Lower lobe of right lung (tissue), 2 donors: ENCODE data around the gene GRIFIN. TPM values are rescaled to one million over a fixed set of nuclear protein-coding genes. Genes with fewer than 3 reads are reported as not detected.
A peak's percentile ranks its signal among the peaks of the same experiment; 100 is the strongest.

Source experiments
- ATAC-seq, 2 donors: fragments of 200-7000 bp; cut with Tn5 transposase; one replicate each; pipeline ENCODE4 v1.9.1; 2020 to 2022; ENCODE audit warnings: mild to moderate bottlenecking in 2 of 2, moderate library complexity in 2 of 2
- DNase-seq: peaks from one replicate; pipeline ENCODE4 v3.0.0-alpha.2; 2020
- H3K27ac ChIP-seq: fragments of 200-600 bp; one replicate; pipeline ENCODE4 v1.8.0; 2022
- H3K27me3 ChIP-seq: fragments of 200-600 bp; one replicate; pipeline ENCODE4 v1.8.0; 2022; ENCODE audit warnings: low read depth
- H3K36me3 ChIP-seq: fragments of 200-600 bp; one replicate; pipeline ENCODE4 v1.8.0; 2022; ENCODE audit warnings: mild to moderate bottlenecking
- H3K4me1 ChIP-seq: fragments of 200-600 bp; one replicate; pipeline ENCODE4 v1.8.0; 2022
- H3K4me3 ChIP-seq: fragments of 200-600 bp; one replicate; pipeline ENCODE4 v1.8.0; 2022; ENCODE audit warnings: mild to moderate bottlenecking
- H3K9me3 ChIP-seq: fragments of 200-600 bp; one replicate; pipeline ENCODE4 v1.8.0; 2022
- intact Hi-C: fragments of 100-400 bp; cut with DNase I; formaldehyde crosslinking; loops from one replicate; pipeline ENCODE4 v1.11.0; 2022
- total RNA-seq: library from RNA; stranded (reverse); fragmentation: NEBNext Ultra II Directional; extraction: Animal tissue kit (Norgen Biotek cat#: 25700); gene quantifications from one replicate; pipeline ENCODE4 v1.2.1, GENCODE V29; 2021
- TF ChIP-seq, protein P1 (sequence below): fragments of 200-600 bp; IDR thresholded peaks from one replicate; pipeline ENCODE4 v1.8.0; 2022; ENCODE audit warnings: antibody characterized with exemption, mild to moderate bottlenecking
- donor health status: DM: no; HTN: yes; CAD: no; lungs with severe emphysema.

The GRIFIN gene
- total RNA-seq, 1 donor from 2014 or later = not detected

DNA sequence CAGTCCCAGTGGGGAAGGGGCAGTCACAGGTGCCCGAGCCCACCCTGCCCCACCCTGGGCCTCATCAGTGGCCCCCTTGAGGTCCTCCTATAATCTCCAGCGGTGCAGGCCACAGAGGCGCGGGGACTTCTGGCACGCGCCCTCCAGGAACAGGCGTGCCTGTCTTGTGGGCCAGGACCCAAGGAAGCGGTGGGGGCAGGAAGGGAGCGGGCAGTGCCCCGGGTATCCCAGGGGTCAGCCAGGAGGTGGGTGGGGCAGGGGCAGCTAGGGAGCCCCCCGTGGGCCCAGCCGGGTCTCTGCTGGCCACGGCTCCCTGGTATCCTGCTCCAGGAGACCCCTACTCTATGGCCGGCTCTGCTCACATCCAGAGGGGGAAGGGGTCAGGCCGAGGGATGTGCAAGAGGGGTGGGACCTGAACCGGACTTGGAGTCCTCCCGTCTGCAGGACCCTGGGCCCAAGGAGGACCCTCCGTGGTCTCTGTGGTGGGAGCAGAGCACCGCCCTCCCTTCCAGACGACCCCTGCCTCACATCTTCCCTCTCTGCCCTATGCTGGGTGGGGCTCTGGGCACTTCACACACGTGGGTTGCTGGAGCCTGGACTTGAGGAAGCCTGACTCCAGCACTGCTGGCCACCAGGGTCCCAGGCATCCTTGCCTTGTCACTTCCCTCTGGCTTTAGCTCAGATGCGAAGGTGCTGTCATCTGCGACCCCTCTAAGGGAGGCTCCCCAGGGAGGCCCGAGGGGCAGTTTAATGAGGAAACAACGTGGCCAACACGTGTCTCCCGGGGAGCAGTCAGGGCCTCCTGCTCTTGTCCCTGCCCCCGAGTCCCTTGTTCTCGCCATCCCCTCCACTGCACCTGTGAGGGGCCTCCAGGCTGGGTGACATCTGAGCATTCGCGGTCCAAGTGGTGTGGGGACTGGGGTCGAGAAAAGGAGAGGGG is 18.3 kb upstream of the GRIFIN start:
- no peaks in the 10 kb centered on the region for H3K36me3 ChIP-seq

DNA sequence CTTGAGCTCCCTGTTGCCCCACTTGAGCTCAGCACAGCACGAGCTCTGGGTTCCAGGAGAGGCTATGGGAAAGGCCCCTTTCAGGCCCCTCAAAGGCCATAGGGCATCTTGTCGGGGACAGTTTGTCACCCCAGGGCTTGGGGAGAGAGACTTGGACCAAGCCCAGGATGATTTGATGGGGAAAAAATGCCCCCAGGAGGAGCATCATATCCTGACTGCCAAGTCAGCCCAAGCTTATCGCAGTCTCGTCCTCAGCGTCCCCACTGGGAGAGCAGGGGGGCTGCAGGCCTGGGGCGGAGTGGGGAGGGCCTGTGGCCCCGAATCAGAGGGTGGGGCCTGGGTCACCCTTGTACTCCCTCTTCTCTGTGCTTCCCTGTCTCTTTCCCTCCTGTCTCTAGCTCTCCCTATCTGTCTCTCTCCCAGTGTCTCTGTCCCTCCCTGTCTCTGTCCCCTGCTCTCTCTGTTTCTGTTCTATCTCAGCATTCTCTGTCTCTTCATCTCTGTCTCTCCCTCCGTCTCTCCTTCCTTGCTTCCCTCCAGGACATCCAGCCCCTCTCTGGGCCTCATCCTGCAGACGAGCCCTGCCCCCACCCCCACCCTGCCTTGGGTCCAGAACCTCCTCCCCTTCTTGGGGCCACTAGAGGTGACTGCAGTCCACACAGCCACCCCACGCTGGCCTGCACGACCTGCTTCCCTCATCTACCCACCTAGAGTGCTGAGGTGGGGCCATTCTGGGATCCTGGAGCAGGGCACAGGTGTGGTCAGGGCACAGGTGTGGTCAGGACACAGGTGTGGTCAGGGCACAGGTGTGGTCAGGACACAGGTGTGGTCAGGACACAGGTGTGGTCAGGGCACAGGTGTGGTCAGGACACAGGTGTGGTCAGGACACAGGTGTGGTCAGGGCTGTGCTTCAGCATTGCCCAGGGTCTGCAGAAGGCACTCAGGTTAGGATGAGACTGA is 17.3 kb upstream of the GRIFIN start:
- H3K4me1 ChIP-seq = peaks cover 37% of the 10 kb centered on the region
- intact Hi-C loops = no loop called here
- no peak for ATAC-seq
- H3K27ac ChIP-seq = no peak overlapping the region
- no peaks in the 10 kb centered on the region for H3K36me3 ChIP-seq
- no peak overlapping the region for H3K4me3 ChIP-seq
- H3K9me3 ChIP-seq = no peaks in the 10 kb centered on the region
- no peak for DNase-seq
- H3K27me3 ChIP-seq = peaks cover 22% of the 10 kb centered on the region
- TF ChIP-seq, protein P1, sequence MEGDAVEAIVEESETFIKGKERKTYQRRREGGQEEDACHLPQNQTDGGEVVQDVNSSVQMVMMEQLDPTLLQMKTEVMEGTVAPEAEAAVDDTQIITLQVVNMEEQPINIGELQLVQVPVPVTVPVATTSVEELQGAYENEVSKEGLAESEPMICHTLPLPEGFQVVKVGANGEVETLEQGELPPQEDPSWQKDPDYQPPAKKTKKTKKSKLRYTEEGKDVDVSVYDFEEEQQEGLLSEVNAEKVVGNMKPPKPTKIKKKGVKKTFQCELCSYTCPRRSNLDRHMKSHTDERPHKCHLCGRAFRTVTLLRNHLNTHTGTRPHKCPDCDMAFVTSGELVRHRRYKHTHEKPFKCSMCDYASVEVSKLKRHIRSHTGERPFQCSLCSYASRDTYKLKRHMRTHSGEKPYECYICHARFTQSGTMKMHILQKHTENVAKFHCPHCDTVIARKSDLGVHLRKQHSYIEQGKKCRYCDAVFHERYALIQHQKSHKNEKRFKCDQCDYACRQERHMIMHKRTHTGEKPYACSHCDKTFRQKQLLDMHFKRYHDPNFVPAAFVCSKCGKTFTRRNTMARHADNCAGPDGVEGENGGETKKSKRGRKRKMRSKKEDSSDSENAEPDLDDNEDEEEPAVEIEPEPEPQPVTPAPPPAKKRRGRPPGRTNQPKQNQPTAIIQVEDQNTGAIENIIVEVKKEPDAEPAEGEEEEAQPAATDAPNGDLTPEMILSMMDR = no peak

More for the DNA sequence above, 18.3 kb upstream of the GRIFIN start:
- H3K4me1 ChIP-seq = peaks cover 30% of the 10 kb centered on the region
- H3K4me3 ChIP-seq = no peak overlapping the region
- no peaks in the 10 kb centered on the region for H3K9me3 ChIP-seq
- ATAC-seq (peak in 1 of 2 donors; percentile 24), DNase-seq (no peak)
- TF ChIP-seq, protein P1 = no peak
- peaks cover 30% of the 10 kb centered on the region for H3K27me3 ChIP-seq
- no peak overlapping the region for H3K27ac ChIP-seq
- intact Hi-C loops = no loop called here

DNA sequence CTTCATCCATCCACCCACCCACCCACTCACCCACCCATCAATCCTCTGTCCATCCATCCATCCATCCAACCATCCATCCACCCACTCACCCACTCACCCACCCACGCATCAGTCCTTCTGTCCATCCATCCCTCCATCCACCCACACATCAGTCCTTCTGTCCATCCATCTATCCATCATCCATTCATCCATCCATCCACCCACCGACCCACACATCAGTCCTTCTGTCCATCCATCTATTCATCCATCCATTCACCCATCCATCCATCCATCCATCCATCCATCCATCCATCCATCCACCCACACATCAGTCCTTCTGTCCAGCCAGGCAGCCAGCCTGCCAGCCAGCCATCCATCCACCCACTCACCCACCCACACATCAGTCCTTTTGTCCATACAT is 15.8 kb upstream of the GRIFIN start:
- Histone ChIP-seq H3K27ac (no peak overlapping the region), H3K4me3 (no peak overlapping the region), H3K4me1 (peaks cover 45% of the 10 kb centered on the region), H3K27me3 (peaks cover 12% of the 10 kb centered on the region), H3K36me3 (no peaks in the 10 kb centered on the region), H3K9me3 (no peaks in the 10 kb centered on the region)
- TF ChIP-seq, protein P1 = no peak
- intact Hi-C loops = no loop called here
- ATAC-seq (no peak), DNase-seq (no peak)

DNA sequence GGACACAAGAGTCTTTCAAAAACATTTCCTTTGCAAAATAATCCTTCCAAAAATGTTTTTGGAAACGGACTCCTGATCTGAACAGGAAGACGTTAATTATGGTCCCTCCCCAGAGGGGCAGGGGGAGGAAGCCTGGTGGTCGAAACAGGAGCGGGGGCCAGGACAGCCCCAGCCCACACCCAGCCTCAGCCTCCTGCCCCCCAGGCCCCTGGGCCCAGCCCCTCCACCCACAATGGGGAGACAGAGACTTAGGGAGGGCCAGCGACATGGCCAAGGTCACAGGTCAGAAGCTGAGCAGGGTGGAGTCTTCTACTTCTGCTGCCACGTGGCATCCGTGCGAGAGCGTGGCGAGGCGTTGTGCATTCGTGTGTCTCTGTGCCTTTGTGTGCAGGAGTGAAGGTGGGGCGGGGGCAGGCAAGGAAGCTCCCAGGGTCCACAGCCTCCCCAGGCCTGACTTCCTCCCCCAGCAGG is 14.0 kb upstream of the GRIFIN start:
- Histone ChIP-seq H3K27me3 (peaks cover 4% of the 10 kb centered on the region), H3K4me3 (no peak overlapping the region), H3K9me3 (no peaks in the 10 kb centered on the region), H3K36me3 (no peaks in the 10 kb centered on the region), H3K4me1 (peaks cover 45% of the 10 kb centered on the region), H3K27ac (no peak overlapping the region)
- TF ChIP-seq, protein P1 = no peak
- ATAC-seq (no peak), DNase-seq (no peak)
- intact Hi-C loops = no loop called here

DNA sequence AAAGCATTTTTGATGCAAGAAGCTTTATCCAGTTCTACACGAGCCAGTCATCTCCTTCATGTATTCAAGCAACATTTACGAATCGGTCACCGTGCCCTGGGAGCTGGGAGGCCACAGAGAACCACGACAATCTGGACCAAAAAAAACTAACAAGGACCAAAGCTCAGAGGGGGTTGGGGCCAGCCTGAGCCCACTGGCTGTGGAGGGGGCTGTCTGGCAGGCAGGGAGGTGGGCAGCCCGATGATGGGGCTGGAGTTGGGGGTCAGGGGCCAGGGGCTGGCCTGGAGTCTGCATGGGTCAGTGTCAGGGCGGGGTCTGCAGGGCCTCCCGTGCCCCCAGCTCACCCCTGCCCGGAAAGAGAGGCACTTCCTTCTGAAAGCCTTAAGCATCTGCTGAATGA is 12.5 kb upstream of the GRIFIN start:
- H3K9me3 ChIP-seq = no peaks in the 10 kb centered on the region
- intact Hi-C loops = no loop called here
- no peak overlapping the region for H3K4me3 ChIP-seq
- H3K27ac ChIP-seq = no peak overlapping the region
- ATAC-seq = no peak
- H3K4me1 ChIP-seq = peaks cover 34% of the 10 kb centered on the region
- H3K36me3 ChIP-seq = no peaks in the 10 kb centered on the region
- no peak for DNase-seq
- H3K27me3 ChIP-seq = peaks cover 4% of the 10 kb centered on the region
- TF ChIP-seq, protein P1 = no peak
